Naive thymus-derived CD4-positive, alpha-beta T cell (primary cell): ENCODE results near the gene CALN1. TPM values are rescaled to one million over a fixed set of nuclear protein-coding genes. Genes with fewer than 3 reads are reported as not detected.

Source experiments
- ATAC-seq: fragments of 150-1000 bp; cut with Tn5 transposase; 2 replicates; pipeline ENCODE4 v1.10.0; 2021; ENCODE audit warnings: mild to moderate bottlenecking, moderate library complexity
- CTCF ChIA-PET: fragments of 350-600 bp; sonication (Branson Sonifier 250); formaldehyde crosslinking; loops from one replicate; lab custom pipeline; 2021; ENCODE audit warnings: antibody characterized with exemption; lab: Charles Lee
- POLR2A ChIA-PET: fragments of 350-600 bp; sonication (Branson Sonifier 250); formaldehyde crosslinking; loops from one replicate; lab custom pipeline; 2021; ENCODE audit warnings: antibody characterized with exemption, inconsistent platforms; lab: Charles Lee
- DNase-seq, 9 donors: peaks; one replicate each; pipeline versions ENCODE4 v3.0.0 to v3.0.0-alpha.2; 2020 to 2022; ENCODE audit warnings: mixed read lengths in 1 of 9
- H3K27ac ChIP-seq: one replicate; pipeline ENCODE4 v1.7.0; 2013; ENCODE audit warnings: mild to moderate bottlenecking, low read depth, low read length, moderate library complexity
- H3K27me3 ChIP-seq, 2 donors: one replicate each; pipeline ENCODE4 v1.7.0; 2013; ENCODE audit warnings: low read length in 2 of 2, mild to moderate bottlenecking in 2 of 2, moderate library complexity in 2 of 2; ENCODE audit not compliant: control insufficient read depth in 2 of 2, insufficient read depth in 2 of 2
- H3K36me3 ChIP-seq, 3 experiments: 1 replicate in 2 of 3; 2 replicates in 1 of 3; pipeline ENCODE4 v1.7.0; 2013; ENCODE audit warnings: low read length in 3 of 3, mild to moderate bottlenecking in 3 of 3, moderate library complexity in 1 of 3; ENCODE audit not compliant: insufficient read depth in 3 of 3, control insufficient read depth in 2 of 3
- H3K4me1 ChIP-seq, 2 donors: one replicate each; pipeline ENCODE4 v1.7.0; 2013; ENCODE audit warnings: low read length in 2 of 2, mild to moderate bottlenecking in 2 of 2, moderate library complexity in 1 of 2; ENCODE audit not compliant: control insufficient read depth in 2 of 2, insufficient read depth in 2 of 2
- H3K4me3 ChIP-seq: 2 replicates; pipeline ENCODE4 v1.7.0; 2013; ENCODE audit warnings: mild to moderate bottlenecking, low read length
- H3K9me3 ChIP-seq, 3 experiments: 1 replicate in 2 of 3; 2 replicates in 1 of 3; pipeline ENCODE4 v1.7.0; 2013; ENCODE audit warnings: low read length in 3 of 3; ENCODE audit not compliant: control insufficient read depth in 2 of 3
- H3K27ac Mint-ChIP-seq, 9 donors: one replicate each; pipeline ENCODE4 v1.8.0; 2020 to 2022; ENCODE audit warnings: mixed read lengths in 9 of 9, mild to moderate bottlenecking in 8 of 9, moderate library complexity in 5 of 9, inconsistent platforms in 2 of 9
- H3K27me3 Mint-ChIP-seq, 5 donors: one replicate each; pipeline ENCODE4 v1.8.0; 2021 to 2022; ENCODE audit warnings: mixed read lengths in 5 of 5, mild to moderate bottlenecking in 1 of 5
- H3K36me3 Mint-ChIP-seq, 5 donors: one replicate each; pipeline ENCODE4 v1.8.0; 2020 to 2022; ENCODE audit warnings: mixed read lengths in 5 of 5, mild to moderate bottlenecking in 3 of 5, inconsistent platforms in 1 of 5
- H3K4me1 Mint-ChIP-seq, 7 donors: one replicate each; pipeline ENCODE4 v1.8.0; 2020 to 2022; ENCODE audit warnings: mixed read lengths in 7 of 7, mild to moderate bottlenecking in 3 of 7, inconsistent platforms in 1 of 7
- H3K4me3 Mint-ChIP-seq, 10 donors: one replicate each; pipeline ENCODE4 v1.8.0; 2020 to 2022; ENCODE audit warnings: mild to moderate bottlenecking in 10 of 10, mixed read lengths in 10 of 10, moderate library complexity in 6 of 10, inconsistent platforms in 2 of 10
- H3K9me3 Mint-ChIP-seq, 11 donors: one replicate each; pipeline ENCODE4 v1.8.0; 2020 to 2022; ENCODE audit warnings: mixed read lengths in 11 of 11, mild to moderate bottlenecking in 4 of 11, inconsistent platforms in 1 of 11, moderate library complexity in 1 of 11
- intact Hi-C, 2 donors: fragments of 100-400 bp; cut with micrococcal nuclease; formaldehyde crosslinking; loops; one replicate each; pipeline ENCODE4 v1.15.1; 2023
- polyA plus RNA-seq, 2 donors: library from polyadenylated mRNA; unstranded; fragments of 300-500 nt; fragmentation: Illumina TruSeq; gene quantifications; one replicate each; pipeline ENCODE4 v1.2.3, GENCODE V29; 2021
- total RNA-seq, 6 experiments: library from RNA in 5 of 6; stranded (reverse) in 5 of 6; gene quantifications; 1 replicate in 5 of 6; 2 replicates in 1 of 6; pipeline ENCODE4 v1.2.3 and lab custom pipeline; 2021 to 2026

Gene CALN1
- total and polyA plus RNA-seq, 7 experiments from 2014 or later: 0.03 to 0.17 TPM; not detected in 5

GRCh38 chr7:72230281-72230680 lies 181.9 kb downstream of the CALN1 start:
- no peak overlapping the region for H3K27ac ChIP-seq
- no peaks in the 10 kb centered on the region for H3K4me1 ChIP-seq
- H3K27me3 ChIP-seq: no peaks in the 10 kb centered on the region
- intact Hi-C loops: no loop called here
- H3K36me3 ChIP-seq: no peaks in the 10 kb centered on the region
- ATAC-seq: no peak
- ChIA-PET CTCF (no interaction called here), POLR2A (no interaction called here)
- H3K9me3 Mint-ChIP-seq: peaks cover 0 to 28% (median 7%) of the 10 kb centered on the region in 11 donors
- H3K4me3 Mint-ChIP-seq: no peak overlapping the region
- no peak for DNase-seq
- H3K9me3 ChIP-seq: no peaks in the 10 kb centered on the region
- no peaks in the 10 kb centered on the region for H3K36me3 Mint-ChIP-seq
- peak overlapping the region in 1 of 9 donors; percentile 28 for H3K27ac Mint-ChIP-seq
- no peak overlapping the region for H3K4me3 ChIP-seq
- no peaks in the 10 kb centered on the region for H3K27me3 Mint-ChIP-seq
- no peaks in the 10 kb centered on the region for H3K4me1 Mint-ChIP-seq

- H3K27ac Mint-ChIP-seq: no peak overlapping the region
- H3K27me3 ChIP-seq: no peaks in the 10 kb centered on the region
- peaks cover 0 to 4% (median 0%) of the 10 kb centered on the region in 5 donors for H3K36me3 Mint-ChIP-seq
- DNase-seq: no peak
- intact Hi-C loops: no loop called here
- no peaks in the 10 kb centered on the region for H3K9me3 ChIP-seq
- no peaks in the 10 kb centered on the region for H3K4me1 ChIP-seq
- H3K36me3 ChIP-seq: no peaks in the 10 kb centered on the region
- POLR2A ChIA-PET: no interaction called here
- no peaks in the 10 kb centered on the region for H3K4me1 Mint-ChIP-seq
- no peaks in the 10 kb centered on the region for H3K27me3 Mint-ChIP-seq
- CTCF ChIA-PET: no interaction called here
- H3K27ac ChIP-seq: no peak overlapping the region
- H3K9me3 Mint-ChIP-seq: peaks cover 2 to 34% (median 12%) of the 10 kb centered on the region in 11 donors
- no peak overlapping the region for H3K4me3 ChIP-seq
- ATAC-seq: no peak
- H3K4me3 Mint-ChIP-seq: no peak overlapping the region
These were observed 188.8 kb downstream of the CALN1 start for GRCh38 chr7:72223351-72223750.

DNA sequence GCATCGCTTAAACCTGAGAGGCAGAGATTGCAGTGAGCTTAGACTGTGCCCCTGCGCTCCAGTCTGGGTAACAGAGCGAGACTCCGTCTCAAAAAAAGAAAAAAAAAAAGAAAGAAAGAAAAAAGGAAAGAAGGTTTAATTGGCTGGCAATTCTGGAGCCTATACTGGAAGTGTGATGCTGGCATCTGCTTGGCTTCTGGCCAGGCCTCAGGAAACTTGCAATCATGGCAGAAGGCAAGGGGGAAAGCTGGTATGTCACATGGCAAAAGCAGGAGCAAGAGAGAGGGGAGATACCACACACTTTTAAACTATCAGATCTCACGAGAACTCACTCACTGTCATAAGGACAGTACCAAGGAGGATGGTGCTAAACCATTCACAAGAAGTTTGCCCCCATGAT lies 190.0 kb downstream of the CALN1 start:
- Histone ChIP-seq H3K9me3 (no peaks in the 10 kb centered on the region), H3K27me3 (no peaks in the 10 kb centered on the region), H3K36me3 (no peaks in the 10 kb centered on the region), H3K4me3 (no peak overlapping the region), H3K27ac (no peak overlapping the region), H3K4me1 (no peaks in the 10 kb centered on the region)
- ChIA-PET CTCF (no interaction called here), POLR2A (no interaction called here)
- H3K9me3 Mint-ChIP-seq: peaks cover 2 to 35% (median 12%) of the 10 kb centered on the region in 11 donors
- H3K36me3 Mint-ChIP-seq: peaks cover 0 to 4% (median 0%) of the 10 kb centered on the region in 5 donors
- no peak for ATAC-seq
- no peak for DNase-seq
- no peaks in the 10 kb centered on the region for H3K27me3 Mint-ChIP-seq
- no peaks in the 10 kb centered on the region for H3K4me1 Mint-ChIP-seq
- H3K4me3 Mint-ChIP-seq: no peak overlapping the region
- intact Hi-C loops: no loop called here
- H3K27ac Mint-ChIP-seq: no peak overlapping the region

DNA sequence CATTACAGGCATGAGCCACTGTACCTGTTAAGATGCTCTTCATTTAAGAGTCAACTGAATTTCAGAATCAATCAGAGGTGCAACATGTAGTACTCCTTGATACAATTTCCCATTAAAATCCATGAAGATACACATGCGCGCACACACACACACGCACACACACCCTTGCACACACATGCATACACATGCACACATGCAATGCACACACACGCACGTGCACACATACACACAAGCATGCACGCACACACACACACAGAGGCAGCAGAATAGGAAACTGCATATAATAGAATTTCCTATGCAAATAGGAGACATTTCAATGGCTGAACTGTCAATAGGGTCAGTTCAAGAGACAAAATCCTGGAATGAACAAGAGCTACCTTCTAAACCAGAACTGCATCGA lies 192.6 kb downstream of the CALN1 start:
- DNase-seq: no peak
- CTCF ChIA-PET: no interaction called here
- Histone ChIP-seq H3K36me3 (no peaks in the 10 kb centered on the region), H3K27ac (no peak overlapping the region), H3K4me1 (no peaks in the 10 kb centered on the region), H3K9me3 (no peaks in the 10 kb centered on the region), H3K4me3 (no peak overlapping the region), H3K27me3 (no peaks in the 10 kb centered on the region)
- Mint-ChIP-seq H3K27me3 (no peaks in the 10 kb centered on the region), H3K4me1 (no peaks in the 10 kb centered on the region), H3K4me3 (no peak overlapping the region), H3K27ac (no peak overlapping the region), H3K36me3 (peaks cover 0 to 4% (median 0%) of the 10 kb centered on the region in 5 donors), H3K9me3 (peaks cover 0 to 25% (median 11%) of the 10 kb centered on the region in 11 donors)
- intact Hi-C loops: no loop called here
- POLR2A ChIA-PET: no interaction called here
- ATAC-seq: no peak

GRCh38 chr7:72217151-72217550 lies 195.0 kb downstream of the CALN1 start:
- Mint-ChIP-seq H3K36me3 (no peaks in the 10 kb centered on the region), H3K9me3 (peaks cover 0 to 12% (median 7%) of the 10 kb centered on the region in 11 donors), H3K27ac (no peak overlapping the region), H3K4me1 (no peaks in the 10 kb centered on the region), H3K4me3 (no peak overlapping the region), H3K27me3 (no peaks in the 10 kb centered on the region)
- Histone ChIP-seq H3K9me3 (no peaks in the 10 kb centered on the region), H3K4me1 (no peaks in the 10 kb centered on the region), H3K4me3 (no peak overlapping the region), H3K27me3 (no peaks in the 10 kb centered on the region), H3K27ac (no peak overlapping the region), H3K36me3 (no peaks in the 10 kb centered on the region)
- POLR2A ChIA-PET: no interaction called here
- DNase-seq (no peak), ATAC-seq (no peak)
- intact Hi-C loops: no loop called here
- CTCF ChIA-PET: no interaction called here

- Mint-ChIP-seq H3K9me3 (peaks cover 0 to 21% (median 10%) of the 10 kb centered on the region in 11 donors), H3K4me1 (no peaks in the 10 kb centered on the region), H3K27me3 (peaks cover 0 to 7% (median 6%) of the 10 kb centered on the region in 5 donors), H3K36me3 (peaks cover 0 to 4% (median 0%) of the 10 kb centered on the region in 5 donors), H3K4me3 (no peak overlapping the region), H3K27ac (no peak overlapping the region)
- intact Hi-C loops: no loop called here
- ChIA-PET CTCF (no interaction called here), POLR2A (no interaction called here)
- Histone ChIP-seq H3K9me3 (no peaks in the 10 kb centered on the region), H3K36me3 (no peaks in the 10 kb centered on the region), H3K27me3 (no peaks in the 10 kb centered on the region), H3K4me3 (no peak overlapping the region), H3K27ac (no peak overlapping the region), H3K4me1 (no peaks in the 10 kb centered on the region)
- no peak for ATAC-seq
- DNase-seq: no peak
These were observed 198.4 kb downstream of the CALN1 start for GRCh38 chr7:72213769-72214168.

- Mint-ChIP-seq H3K36me3 (peaks cover 0 to 4% (median 0%) of the 10 kb centered on the region in 5 donors), H3K27me3 (peaks cover 0 to 7% (median 6%) of the 10 kb centered on the region in 5 donors), H3K4me3 (no peak overlapping the region), H3K9me3 (peaks cover 0 to 20% (median 5%) of the 10 kb centered on the region in 11 donors), H3K4me1 (no peaks in the 10 kb centered on the region), H3K27ac (no peak overlapping the region)
- no peaks in the 10 kb centered on the region for H3K27me3 ChIP-seq
- POLR2A ChIA-PET: no interaction called here
- DNase-seq (no peak), ATAC-seq (no peak)
- H3K4me1 ChIP-seq: no peaks in the 10 kb centered on the region
- CTCF ChIA-PET: no interaction called here
- H3K36me3 ChIP-seq: no peaks in the 10 kb centered on the region
- no peaks in the 10 kb centered on the region for H3K9me3 ChIP-seq
- intact Hi-C loops: no loop called here
- H3K27ac ChIP-seq: no peak overlapping the region
- no peak overlapping the region for H3K4me3 ChIP-seq
These were observed 199.1 kb downstream of the CALN1 start for GRCh38 chr7:72213081-72213480.
